Stimulated activated CD4-positive, alpha-beta T cell treated with anti-CD3 and anti-CD28 coated beads, Interleukin-4, amount 100 ng/mL, for 1 hour (primary cell): ENCODE data around the gene PTPRG.

Experiments used
- DNase-seq: peaks from one replicate; pipeline ENCODE4 v3.0.0-alpha.2; 2020

The PTPRG gene

DNA sequence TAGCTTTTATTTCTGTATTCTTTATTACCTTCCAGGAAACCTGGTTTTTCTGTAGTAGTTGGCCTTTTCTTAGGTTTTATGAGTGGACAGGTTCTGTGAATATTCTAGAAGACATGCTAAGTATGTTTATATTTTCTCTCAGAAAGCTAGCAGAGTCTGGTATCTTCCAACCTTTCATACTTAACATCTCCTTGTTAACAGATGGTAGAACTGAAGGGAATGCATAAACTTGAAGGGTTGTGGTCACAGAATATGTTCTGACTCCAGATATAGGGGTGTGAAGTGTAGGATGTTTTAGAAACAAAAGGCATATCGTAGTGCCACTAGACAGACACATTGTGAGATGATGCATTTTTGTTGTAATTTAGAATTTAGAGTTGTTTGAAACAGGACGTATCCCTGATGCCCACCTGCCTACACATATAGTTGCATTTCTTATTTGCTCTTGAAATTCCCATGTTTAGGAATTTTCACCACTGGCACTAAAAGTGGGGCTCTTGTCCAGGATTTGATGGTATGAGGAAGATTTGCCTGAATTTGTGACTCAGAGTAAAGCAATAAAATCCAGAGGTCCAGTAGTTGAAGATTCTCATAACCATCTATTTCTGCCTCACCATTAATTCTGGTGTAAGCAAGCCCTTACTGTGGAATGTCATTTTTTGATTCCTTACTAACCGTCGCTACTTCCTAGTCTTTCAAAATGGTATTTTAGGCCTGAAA lies 537.4 kb downstream of the PTPRG start:
- DNase-seq = no peak

DNA sequence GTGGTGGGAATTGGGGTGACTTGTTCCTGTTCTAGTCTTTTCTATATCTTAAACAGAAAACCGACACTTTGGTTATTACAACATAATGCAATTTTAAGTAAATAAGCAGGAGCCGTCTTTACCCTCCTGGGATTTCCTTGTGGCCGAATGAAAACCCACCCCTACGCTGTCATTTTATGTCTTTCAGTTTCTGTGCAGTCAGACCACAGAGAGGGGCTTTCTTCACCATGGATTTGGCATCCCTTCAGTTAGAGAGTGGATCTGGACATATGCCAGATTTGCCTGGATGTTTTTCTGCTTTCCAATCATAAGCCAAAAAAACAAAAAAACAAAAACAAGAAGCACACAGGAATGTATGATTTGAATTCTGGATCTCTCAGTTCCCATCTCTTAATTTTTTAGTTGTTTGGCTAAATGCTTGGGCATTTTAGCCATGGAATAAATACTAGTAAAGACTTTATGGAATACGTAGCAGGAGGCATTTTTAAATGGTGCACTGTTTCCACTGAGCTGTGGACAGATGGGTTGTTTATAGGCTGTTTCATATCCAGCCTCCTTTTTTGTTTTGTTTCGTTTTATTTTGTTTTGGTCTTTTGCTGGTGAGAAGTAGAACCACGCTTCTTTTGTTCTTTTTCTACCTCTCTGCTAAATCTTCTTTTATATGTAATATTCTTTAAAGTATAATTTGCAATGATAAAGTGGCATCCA lies 539.1 kb downstream of the PTPRG start:
- DNase-seq = no peak

DNA sequence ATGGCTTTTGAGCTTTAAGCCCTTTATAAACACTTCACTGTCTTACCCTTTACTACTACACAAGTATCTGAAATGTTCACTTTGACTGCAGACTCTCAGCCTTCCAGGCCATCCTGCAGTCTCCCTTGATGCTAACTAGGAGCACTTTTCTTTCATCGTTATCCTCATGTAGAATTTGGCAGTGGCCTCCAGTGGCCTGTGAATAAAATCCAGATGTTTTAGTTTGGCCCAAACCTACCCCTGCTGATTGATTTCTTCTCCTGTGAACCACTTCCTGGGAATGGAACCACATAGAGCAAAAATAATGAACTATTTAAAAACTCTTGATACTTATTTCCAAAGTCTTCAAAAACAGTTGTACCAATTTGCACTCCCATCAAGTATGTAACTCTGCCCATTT lies 540.1 kb downstream of the PTPRG start:
- no peak for DNase-seq

DNA sequence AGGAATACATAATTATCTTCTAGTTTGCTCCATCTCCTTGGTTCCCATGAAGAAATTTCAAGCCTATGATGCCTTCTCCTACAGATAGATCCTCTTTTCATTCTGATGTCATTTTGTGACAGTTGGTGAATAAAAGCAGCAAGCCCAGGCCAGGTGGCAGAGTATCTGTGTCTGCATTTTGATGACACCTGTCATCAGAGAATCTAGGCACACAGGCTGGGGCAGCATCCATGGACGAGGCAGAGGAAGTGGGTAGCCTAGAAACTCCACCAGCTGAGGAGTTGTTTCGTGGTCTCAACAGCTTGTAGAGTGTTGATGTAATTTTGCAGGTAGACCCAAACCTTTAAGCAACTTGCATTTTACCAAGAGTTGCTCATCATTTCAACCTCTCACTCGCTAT lies 542.2 kb downstream of the PTPRG start:
- no peak for DNase-seq

DNA sequence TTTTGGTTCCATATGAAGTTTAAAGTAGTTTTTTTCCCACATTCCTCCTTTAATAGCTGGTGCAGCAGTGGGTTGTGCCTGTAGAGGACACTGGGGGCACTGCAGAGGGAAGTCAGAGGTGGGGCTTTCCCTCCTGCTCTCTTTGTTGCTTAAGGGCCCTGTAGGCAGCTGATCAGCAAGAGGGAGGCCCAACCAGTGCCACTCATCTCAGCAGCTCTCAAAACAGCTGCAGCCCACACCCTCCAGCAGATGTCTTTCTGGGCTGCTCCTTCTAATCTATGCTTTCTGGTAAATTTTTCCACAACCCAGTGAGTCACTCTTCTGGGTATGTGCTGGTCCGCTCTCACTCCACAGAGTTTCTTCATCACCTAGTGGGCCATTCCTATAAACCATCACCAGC lies 548.2 kb downstream of the PTPRG start:
- no peak for DNase-seq

DNA sequence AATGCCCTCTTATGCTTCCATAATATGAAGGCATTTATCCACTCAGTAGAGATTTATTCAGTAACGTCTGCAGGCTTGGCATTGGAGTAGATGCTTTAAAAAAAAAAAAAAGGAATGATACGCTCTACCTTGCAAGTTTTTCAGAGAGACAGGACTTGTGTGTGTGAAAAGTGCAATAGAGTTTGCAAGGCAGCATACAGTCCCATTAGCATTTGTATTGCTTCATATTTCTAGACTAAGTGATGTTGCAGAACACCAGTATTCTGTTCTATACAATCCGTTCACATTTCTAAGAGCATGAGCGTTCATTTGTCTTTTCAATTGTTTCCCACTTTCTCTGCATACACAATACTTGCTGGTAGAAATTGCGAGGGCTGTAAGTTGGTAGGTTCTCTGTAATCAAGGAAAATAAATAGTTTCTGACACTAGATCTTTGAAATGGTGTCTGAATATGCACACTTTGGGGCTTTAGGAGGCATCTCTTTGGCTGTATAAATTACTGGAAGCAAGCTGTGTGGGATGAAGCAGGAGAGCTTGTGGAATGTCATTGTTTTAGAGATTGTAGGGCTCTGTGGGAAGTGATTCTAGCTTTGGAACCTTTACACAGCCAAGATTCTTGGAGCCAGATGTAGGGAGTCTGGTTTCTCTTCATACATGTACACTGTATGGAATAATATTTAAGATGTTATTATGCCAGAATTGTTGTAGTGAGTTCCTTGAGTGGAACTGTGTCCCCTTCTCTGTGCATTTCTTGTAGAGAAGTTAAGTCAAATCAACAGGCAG lies 549.3 kb downstream of the PTPRG start:
- no peak for DNase-seq

DNA sequence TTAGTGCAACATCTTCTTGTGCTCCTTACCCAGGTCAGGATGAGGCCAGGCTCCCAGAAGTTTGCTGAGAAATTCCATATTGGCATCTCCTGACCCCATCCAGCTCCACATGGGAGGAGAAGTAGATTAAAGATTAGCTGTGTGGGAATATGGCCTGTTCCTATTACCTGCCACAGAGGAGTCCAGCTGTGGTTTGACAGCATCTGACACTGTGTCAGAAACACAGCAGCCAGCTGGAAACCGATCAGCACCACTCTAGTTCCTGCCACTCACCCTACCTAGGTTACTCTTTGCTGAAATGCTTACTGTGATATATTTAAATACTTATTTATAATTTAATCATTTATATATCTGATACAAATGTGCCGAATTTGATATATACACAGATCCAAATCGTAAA lies 551.7 kb downstream of the PTPRG start:
- no peak for DNase-seq

DNA sequence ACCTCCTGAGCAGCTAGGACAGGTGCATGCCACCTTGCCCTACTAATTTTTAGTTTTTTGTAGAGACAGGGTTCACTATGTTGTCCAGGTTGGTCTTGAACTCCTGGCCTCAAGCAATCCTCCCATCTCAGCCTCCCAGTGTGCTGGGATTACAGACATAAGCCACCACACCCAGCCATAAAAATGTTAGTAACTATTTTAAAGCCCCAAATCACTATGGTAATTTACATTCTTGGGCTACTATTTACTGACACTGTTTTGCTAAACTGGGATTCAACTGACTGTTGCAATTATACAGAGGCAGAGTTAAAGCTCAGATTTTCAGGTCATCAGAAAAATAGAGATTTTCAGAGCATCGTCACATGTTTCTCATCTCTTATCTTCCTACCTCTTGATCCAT lies 553.4 kb downstream of the PTPRG start:
- no peak for DNase-seq

DNA sequence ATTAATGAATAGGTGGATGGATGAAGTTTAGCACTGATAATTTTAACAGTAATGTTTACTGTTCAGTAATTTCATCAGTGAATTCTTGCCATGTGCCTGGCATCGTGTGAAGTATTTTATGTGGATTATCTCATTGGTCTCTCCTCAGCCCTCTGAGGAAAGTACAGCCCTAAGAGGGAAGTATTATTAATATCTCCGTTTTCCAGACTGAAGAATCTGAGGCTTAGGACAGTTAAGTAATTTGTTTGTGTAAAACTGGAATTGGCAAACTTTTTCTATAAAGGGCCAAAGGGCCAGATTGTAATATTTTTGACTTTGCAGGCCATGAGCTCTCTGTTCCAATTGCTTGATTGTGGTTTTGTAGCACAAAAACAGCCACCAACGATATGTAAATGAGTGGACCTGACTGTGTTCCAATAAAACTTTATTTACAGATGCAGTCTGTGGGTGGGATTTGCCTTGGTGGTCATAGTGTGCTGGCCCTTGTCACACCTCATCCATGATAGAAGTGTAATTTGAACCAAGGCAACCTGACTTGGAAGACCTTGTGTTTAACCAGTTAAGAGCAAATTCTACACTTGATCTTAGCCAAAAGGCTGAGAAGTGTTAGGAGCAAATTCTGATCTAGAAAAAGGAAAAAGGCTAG lies 556.7 kb downstream of the PTPRG start:
- DNase-seq = no peak

DNA sequence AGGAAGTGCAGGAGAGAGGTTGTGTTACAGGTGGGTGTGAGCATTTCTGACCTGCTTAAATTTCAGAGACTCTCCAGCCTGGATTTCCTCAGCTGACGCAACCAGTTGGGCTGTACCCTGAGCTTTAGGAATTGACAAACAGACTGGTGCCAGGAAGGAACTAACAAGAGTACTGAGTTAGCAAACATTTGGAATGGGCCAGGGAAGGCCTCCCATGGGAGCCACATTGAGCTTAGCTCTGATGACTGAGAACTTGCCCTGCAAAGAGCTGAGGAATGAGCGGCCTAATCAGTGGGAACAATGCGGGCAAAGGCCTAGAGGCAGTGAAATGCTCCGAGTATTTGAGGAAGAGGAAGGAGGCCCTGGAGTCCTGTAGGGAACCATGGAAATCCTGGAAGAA lies 557.8 kb downstream of the PTPRG start:
- DNase-seq = no peak

DNA sequence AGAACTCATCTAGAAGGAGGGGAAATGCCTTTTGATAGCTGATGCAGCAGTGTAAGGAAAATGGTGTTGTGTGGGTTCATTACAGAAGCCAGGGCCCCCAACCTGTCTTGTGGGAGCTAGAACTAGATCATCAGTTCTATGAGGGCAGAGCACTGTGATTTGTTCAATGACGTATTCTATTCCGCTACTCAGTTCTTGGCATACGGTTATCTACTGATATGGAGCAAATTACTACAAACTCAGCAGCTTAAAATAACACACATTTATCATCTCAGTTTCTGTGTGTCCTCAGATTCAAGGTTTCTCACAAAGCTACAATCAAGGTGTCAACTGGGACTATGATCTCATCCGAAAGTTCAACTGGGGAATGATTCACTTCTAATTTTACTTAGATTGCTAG lies 561.4 kb downstream of the PTPRG start:
- DNase-seq = no peak

DNA sequence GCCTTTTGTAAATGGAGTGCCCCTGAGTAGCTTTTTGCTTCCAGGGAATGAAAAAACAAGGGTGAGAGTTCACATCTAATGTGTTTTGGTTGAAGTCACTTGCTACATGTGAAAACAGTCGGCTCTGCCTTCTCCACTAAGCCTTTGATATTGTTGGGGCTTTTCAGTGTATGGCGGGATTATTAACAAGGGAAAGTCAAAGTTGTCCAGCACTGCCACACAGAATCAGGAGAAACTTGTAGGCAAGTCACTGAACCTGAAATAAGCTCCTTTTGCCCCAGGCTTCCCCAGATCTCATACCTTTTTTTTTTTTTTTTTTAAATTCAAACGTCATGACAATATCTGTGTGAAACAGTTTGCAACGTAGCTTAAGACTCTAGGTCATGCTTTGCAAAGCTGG lies 564.0 kb downstream of the PTPRG start:
- DNase-seq = no peak

DNA sequence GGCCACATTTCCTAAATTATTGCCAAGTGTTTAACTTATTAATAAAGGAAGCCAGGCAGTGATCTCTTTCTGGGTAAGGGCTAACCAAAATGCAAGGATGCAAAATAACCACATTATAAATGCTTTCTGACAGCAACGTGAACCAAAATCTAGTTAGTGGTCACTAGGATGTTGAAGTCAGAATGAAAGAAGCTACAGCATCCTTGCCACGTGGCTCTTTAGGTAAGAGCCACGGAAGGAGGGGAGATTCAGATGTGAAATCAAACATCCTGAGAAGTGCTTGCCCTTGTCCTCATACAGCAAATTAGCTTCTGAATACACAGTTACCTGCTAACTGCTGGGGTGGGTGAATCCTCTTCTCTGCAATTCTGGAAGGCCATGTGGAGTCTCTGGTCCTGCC lies 565.7 kb downstream of the PTPRG start:
- DNase-seq = no peak

DNA sequence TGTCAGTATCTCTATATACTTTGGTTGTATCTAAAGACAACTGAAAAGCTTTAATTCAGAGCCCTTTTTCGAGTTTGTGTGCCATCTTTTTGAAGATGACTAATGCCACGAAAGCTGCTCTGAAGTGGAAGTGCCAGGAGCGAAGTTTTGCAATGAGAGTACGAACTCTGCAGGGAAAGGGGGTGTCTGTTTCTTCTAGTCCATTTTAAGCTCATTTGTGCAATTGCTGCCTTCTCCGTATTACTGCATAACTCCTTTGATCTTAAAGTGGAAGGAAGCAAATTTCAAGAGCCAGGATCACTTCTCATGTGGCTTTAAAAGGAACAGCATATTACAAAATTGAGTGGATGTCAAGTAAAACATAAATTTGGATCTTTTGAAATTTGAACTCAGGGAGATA lies 566.7 kb downstream of the PTPRG start:
- DNase-seq = no peak

DNA sequence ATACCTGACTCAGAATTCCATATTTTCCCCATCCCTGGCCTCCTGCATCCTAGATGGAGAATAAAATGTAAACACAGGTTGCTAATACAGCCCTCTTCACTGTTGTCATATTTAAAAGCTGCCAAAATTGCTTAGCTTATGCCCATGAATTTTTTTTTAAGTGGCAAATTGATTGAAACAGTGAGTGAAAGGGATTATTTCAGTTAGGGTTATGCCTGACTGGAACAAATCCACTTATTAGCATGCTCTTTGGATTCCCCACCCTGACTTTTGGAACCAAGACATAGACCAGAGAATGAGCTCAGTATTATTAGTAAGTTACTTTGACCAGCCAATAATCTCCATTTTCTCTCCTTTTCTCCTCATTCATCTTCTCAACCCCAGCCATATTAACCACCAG lies 567.3 kb downstream of the PTPRG start:
- DNase-seq = no peak

DNA sequence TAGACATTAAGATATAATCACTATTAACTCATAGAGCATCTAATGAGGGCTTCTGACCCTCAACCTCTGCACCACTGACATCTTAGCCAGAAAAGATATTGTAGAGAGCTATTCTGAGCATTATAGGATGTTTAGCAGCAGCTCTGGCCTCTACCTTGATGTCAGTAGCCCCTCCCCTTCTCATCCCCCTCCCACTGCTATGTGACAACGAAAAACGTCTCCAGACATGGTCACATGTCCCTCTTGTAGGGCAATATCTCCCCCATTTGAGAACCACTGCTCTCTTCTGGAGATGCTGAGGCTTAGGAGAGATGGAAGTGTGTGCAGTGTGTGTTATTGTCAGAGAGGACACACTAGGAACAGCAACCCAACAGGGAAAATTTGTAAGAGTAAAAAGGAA lies 569.7 kb downstream of the PTPRG start:
- no peak for DNase-seq

DNA sequence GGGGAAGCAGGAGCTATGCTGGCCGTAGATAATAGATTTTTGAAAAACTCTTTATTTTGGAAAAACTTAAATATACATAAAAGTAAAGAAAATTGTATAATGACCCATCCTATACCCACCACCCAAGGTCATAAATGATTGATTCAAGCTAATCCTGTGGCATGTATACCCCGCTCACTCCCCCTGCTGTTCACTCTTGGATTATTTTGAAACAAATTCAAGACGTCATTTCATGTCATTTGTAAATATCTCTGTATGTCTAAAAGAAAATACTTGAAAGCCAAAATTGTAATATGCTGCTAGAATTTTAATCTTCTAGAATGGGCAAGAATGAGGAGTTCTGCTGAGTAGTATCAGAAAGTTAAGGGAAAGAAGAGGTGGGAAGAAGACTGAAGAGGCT lies 570.2 kb downstream of the PTPRG start:
- no peak for DNase-seq

DNA sequence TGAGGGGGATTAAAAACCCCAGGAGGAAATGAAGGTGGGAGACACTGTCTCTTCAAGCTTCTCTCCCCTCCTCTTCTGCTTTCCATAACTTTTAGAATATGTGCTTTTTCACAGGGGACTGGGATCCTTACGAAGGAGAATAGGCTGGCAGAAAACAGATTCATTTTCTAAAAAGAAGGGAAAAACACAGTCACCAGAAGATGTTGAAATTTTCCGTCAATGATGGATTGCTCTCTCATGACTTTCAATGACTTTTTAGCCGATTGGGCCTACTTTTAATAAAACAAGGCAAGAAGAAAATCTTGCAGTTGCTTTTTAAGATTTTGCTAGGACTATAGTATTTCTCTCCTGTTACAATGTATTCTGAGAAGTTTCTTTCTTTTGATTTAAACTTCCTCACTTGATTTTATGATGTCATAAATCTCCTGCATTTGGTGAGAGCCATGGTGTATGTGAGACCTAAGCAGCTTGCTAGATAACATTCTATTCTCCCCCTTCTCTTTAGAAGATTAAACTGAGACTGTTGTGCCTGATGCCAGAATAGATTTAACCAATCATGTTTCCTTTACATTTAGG lies 570.7 kb downstream of the PTPRG start:
- no peak for DNase-seq

DNA sequence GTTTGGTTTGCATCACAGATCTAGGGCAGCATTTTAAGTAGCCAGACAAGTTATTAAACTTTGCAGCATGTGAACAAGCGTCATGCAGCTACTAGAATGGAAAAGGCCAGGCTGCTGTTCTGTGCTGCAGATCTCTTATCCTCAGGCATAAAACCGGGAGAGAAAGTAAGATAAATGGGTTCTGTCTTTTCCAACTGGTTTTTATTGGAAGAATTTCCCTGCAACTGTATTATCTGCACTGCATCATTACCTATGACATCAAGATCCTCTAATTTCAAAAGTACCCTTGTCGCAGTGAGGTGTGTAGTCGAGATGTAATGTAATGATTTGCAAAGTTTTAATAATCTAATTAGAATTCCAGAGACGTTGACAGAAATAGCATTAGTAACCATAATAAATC lies 571.6 kb downstream of the PTPRG start:
- DNase-seq = no peak

DNA sequence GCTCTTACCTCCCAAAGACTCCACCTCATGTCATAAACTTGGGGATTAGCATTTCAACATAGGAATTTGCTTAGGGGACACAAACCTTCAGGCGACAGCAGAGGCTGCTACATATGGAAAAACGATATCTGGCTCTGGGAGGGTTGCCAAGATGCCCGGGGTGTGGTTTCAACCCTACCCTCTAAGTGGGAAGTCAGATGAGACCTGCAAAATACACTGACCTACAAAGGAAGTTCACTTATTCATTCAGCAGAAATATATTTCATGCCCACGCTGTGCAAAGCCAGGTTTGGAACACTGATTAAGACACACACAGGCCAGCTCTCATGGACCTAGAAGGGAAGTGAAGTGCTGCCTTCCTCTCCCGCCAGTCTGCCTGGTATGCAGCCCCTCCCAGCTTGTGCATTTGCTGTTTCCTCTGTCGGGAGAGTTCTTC lies 572.7 kb downstream of the PTPRG start:
- no peak for DNase-seq

DNA sequence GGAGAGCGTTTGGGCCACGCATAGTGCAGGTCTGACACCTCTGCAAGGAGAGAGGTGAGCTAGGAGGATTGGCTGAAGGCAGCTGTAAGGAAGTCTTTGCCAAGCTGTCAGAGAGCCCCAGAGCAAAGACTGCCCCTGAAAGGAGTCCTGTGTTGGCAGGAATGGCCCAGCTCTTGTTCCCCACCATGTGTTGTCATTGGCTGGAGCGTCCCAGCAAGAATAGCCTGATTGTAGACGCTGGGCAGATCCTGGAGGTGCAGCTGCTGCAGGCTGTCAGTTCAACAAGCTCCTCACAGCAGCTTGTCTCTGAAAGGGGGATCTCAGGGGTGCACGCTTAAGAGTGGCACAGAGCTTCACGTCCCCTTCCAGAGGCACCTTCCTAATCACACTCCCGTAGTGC lies 574.4 kb downstream of the PTPRG start:
- no peak for DNase-seq

DNA sequence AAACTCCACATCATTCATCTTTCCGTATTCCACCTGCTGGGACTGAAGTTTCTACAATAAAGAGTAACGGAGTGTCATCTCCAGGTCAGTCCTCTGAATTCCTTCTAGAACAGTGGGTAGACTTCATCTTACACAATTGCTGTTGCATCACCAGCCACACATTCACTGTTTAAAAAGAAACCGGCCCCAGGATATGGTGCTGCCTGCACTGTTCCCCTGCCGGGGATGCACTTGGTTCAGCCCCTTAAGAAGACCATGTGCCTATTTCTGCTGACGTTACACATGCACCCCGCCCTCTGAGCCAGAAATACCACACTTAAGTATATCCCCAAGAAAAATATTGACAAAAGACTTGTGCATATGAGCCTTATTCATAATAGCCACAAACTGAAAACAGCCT lies 578.6 kb downstream of the PTPRG start:
- no peak for DNase-seq
